GM12892 (cell line): Measurements from ENCODE around the gene ARF4.

Experiments
- POLR2A ChIP-seq: IDR thresholded peaks from 2 replicates; pipeline ENCODE4 v1.6.1; 2011; ENCODE audit warnings: low read depth, low read length, control low read depth
- POLR2AphosphoS5 ChIP-seq: IDR thresholded peaks from 2 replicates; pipeline ENCODE4 v1.6.1; 2011; ENCODE audit warnings: low read depth, low read length, control low read depth

DNA sequence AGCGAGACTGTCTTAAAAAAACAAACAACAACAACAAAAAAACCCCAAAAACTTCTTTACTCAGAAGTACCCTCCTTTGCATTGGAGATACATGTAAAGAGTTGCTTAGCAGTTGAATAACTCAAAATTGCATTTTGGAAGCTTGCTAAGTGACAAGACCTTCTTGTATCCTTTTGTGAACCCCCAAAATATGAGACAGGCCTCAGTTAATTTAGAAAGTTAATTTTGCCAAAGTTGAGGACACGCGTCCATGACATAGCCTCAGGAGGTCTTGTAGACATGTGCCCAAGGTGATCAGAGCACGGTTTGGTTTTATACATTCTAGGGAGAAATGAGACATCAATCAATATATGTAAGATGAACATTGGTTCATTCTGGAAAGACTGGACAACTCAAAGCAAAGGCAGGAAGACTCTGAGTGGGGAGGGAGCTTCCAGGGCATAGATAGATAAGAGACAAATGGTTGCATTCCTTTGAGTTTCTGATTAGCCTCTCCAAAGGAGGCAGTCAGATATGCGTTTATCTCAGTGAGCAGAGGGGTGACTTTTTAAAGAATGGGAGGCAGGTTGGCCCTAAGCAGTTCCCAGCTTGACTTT lies 1.7 kb upstream of the ARF4 start:
- no peak for TF ChIP-seq POLR2AphosphoS5
- TF ChIP-seq POLR2A = no peak
